A673 (cell line): ENCODE data around the gene RAB15. TPM values are rescaled to one million over a fixed set of nuclear protein-coding genes. Genes with fewer than 3 reads are reported as not detected.

Experiments
- BruUV-seq: library from RNA; stranded (reverse); fragments of 400-500 nt; replicated peaks from 2 replicates; lab custom pipeline; 2021; lab: Mats Ljungman, UMichigan
- CTCF ChIA-PET: fragments of 300-600 bp; sonication (Branson Sonifier 250); formaldehyde crosslinking; loops from one replicate; lab custom pipeline; 2022; ENCODE audit warnings: antibody characterized with exemption; lab: Charles Lee
- POLR2A ChIA-PET: fragments of 300-600 bp; sonication (Branson Sonifier 250); formaldehyde crosslinking; loops from one replicate; lab custom pipeline; 2022; ENCODE audit warnings: antibody characterized with exemption; ENCODE audit not compliant: low non-redundant PET; lab: Charles Lee
- DNase-seq: peaks from one replicate; pipeline ENCODE4 v3.0.0-alpha.2; 2015; ENCODE audit warnings: low spot score
- H3K27ac ChIP-seq: fragments of 200-600 bp; sonication (generic); 2 replicates; pipeline ENCODE4 v1.5.1; 2016; ENCODE audit warnings: mixed run types, low read depth, mild to moderate bottlenecking, mixed read lengths, antibody characterized with exemption, low read length; ENCODE audit not compliant: poor library complexity, severe bottlenecking
- H3K27me3 ChIP-seq: fragments of 200-600 bp; sonication (generic); replicated peaks from 2 replicates; pipeline ENCODE4 v1.6.1; 2017; ENCODE audit warnings: mixed run types, low read depth, mild to moderate bottlenecking, mixed read lengths, antibody characterized with exemption, low read length; ENCODE audit not compliant: insufficient read depth, poor library complexity
- H3K36me3 ChIP-seq: fragments of 200-600 bp; sonication (generic); 2 replicates; pipeline ENCODE4 v1.6.1; 2016; ENCODE audit warnings: mixed run types, mild to moderate bottlenecking, mixed read lengths, antibody characterized with exemption, low read length; ENCODE audit not compliant: insufficient read depth, poor library complexity, severe bottlenecking
- H3K4me1 ChIP-seq: fragments of 200-600 bp; sonication (generic); 2 replicates; pipeline ENCODE4 v1.6.1; 2017; ENCODE audit warnings: mixed run types, mild to moderate bottlenecking, mixed read lengths, antibody characterized with exemption, low read length; ENCODE audit not compliant: insufficient read depth, poor library complexity, severe bottlenecking
- H3K4me3 ChIP-seq: fragments of 200-600 bp; sonication (generic); 2 replicates; pipeline ENCODE4 v1.5.1; 2016; ENCODE audit warnings: low read depth, mixed run types, mild to moderate bottlenecking, mixed read lengths, low read length; ENCODE audit not compliant: poor library complexity, severe bottlenecking
- H3K9me3 ChIP-seq: fragments of 200-600 bp; sonication (generic); 2 replicates; pipeline ENCODE4 v1.6.1; 2016; ENCODE audit warnings: mixed run types, low read depth, mild to moderate bottlenecking, mixed read lengths, antibody characterized with exemption, low read length; ENCODE audit not compliant: poor library complexity, severe bottlenecking
- EZH2 ChIP-seq: fragments of 200-600 bp; sonication (generic); IDR thresholded peaks from 2 replicates; pipeline ENCODE4 v1.6.1; 2017; ENCODE audit warnings: borderline replicate concordance, low read depth, mild to moderate bottlenecking, mixed read lengths, antibody characterized with exemption, low read length; ENCODE audit not compliant: poor library complexity, severe bottlenecking
- intact Hi-C: fragments of 100-400 bp; cut with micrococcal nuclease; formaldehyde crosslinking; loops from one replicate; pipeline ENCODE4 v1.10.0; 2022; ENCODE audit not compliant: unreplicated experiment
- total RNA-seq: library from RNA; stranded (reverse); gene quantifications from 2 replicates; pipeline ENCODE4 v1.2.3, GENCODE V29; 2021
- TF ChIP-seq, protein P1 (sequence below): fragments of 300-800, 200-600 bp; sonication (generic); conservative IDR thresholded peaks from 2 replicates; pipeline ENCODE4 v1.5.1; 2017; ENCODE audit warnings: low read depth, mild to moderate bottlenecking, antibody characterized with exemption, low read length, moderate library complexity, mixed read lengths

The RAB15 gene
- total RNA-seq, 1 experiment from 2014 or later = 23.6 TPM

DNA sequence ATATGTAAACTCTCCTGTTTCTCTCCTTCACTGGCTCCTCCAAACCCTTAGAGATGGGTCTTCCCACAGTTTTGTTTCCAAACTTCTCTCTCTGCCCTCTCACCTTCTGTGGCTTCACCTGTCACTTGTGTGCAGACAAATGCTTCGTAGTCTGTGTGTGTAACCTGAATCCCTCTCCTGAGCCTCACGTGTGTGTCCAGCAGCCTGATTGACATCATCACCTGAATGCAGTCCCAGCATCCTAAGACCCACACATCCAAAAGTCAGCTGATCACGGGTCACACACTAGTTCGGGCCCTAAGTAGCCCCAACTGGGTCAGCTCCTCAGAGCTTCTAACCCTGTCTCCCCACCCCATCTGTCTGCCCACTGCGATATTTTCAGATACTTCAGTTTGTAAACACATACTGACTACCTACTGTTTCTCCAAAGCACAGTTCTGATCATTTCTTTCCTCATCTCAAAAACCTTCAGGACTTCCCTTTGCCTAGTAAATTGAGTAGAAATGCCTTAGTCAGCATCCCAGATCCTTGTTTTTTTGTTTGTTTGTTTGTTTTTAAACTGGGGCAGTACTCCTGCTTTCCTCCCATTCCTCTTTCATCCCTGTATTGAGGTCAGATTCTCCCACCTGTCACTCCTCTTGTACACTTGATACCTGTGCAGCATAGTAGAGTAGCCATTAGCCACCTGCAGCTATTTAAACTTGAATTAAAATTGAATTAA, 38.2 kb upstream of the RAB15 start:
- Histone ChIP-seq H3K4me1 (no peaks in the 10 kb centered on the region), H3K9me3 (no peaks in the 10 kb centered on the region), H3K36me3 (peaks cover 12% of the 10 kb centered on the region), H3K27me3 (no peaks in the 10 kb centered on the region), H3K4me3 (no peak overlapping the region), H3K27ac (no peak overlapping the region)
- ChIA-PET POLR2A (no interaction called here), CTCF (interaction anchor here (0.6 kb wide), 1 partner anchor 219 kb away, joined by 12 read pairs; no protein-coding TSS in a partner anchor)
- intact Hi-C loops = no loop called here
- no peak for DNase-seq
- no TSS peak for BruUV-seq
- TF ChIP-seq, protein P1, sequence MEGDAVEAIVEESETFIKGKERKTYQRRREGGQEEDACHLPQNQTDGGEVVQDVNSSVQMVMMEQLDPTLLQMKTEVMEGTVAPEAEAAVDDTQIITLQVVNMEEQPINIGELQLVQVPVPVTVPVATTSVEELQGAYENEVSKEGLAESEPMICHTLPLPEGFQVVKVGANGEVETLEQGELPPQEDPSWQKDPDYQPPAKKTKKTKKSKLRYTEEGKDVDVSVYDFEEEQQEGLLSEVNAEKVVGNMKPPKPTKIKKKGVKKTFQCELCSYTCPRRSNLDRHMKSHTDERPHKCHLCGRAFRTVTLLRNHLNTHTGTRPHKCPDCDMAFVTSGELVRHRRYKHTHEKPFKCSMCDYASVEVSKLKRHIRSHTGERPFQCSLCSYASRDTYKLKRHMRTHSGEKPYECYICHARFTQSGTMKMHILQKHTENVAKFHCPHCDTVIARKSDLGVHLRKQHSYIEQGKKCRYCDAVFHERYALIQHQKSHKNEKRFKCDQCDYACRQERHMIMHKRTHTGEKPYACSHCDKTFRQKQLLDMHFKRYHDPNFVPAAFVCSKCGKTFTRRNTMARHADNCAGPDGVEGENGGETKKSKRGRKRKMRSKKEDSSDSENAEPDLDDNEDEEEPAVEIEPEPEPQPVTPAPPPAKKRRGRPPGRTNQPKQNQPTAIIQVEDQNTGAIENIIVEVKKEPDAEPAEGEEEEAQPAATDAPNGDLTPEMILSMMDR = no peak

DNA sequence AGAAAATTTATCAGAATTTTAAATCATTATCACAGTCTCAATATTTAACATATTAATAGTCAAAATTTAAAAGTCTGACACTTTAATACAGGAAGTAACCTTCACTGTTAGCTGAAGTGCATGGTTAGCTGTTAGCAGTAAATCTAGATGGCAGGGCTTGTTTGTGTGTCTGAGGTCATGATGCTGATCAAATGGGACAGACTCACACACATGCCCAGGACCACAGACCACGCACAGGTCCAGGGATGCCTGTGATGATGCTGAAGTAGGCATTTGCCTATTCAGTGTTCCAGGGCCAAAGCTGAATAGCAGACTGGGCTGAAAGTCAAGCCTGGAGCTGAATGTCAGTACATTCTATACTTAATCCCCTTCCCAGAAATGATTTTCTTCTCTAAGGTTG, 35.1 kb upstream of the RAB15 start:
- no peak for DNase-seq
- intact Hi-C loops = no loop called here
- Histone ChIP-seq H3K36me3 (no peaks in the 10 kb centered on the region), H3K27ac (no peak overlapping the region), H3K4me3 (no peak overlapping the region), H3K9me3 (no peaks in the 10 kb centered on the region), H3K27me3 (no peaks in the 10 kb centered on the region), H3K4me1 (no peaks in the 10 kb centered on the region)
- no peak for TF ChIP-seq EZH2
- CTCF ChIA-PET = no interaction called here
- no TSS peak for BruUV-seq
- POLR2A ChIA-PET = no interaction called here

DNA sequence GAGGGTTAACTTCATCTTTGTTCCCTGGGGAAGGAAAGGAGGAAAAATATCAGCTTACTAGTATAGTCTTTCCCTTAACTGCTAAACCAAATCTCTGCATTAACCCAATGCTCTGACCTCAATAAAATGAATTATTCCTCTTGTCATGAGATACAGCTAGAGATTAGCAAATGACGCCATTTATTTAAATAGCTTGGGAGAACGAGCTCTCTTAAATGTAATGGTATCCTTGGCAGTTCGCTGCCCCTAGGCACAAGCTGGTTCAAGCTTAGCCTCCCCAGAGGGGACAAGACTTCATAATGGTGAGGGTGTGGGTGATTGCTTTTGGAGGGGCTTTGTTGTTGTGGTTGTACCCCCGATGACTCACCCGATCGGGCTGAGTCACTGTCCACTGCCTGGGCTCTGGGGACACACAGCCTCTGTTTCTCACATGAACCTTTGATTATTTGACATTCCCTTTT, 34.2 kb upstream of the RAB15 start:
- intact Hi-C loops = no loop called here
- Histone ChIP-seq H3K27ac (no peak overlapping the region), H3K4me1 (no peaks in the 10 kb centered on the region), H3K4me3 (no peak overlapping the region), H3K27me3 (no peaks in the 10 kb centered on the region), H3K9me3 (no peaks in the 10 kb centered on the region), H3K36me3 (no peaks in the 10 kb centered on the region)
- TF ChIP-seq, protein P1 = no peak
- no peak for TF ChIP-seq EZH2
- CTCF ChIA-PET = no interaction called here
- DNase-seq = no peak
- BruUV-seq = no TSS peak
- POLR2A ChIA-PET = no interaction called here

DNA sequence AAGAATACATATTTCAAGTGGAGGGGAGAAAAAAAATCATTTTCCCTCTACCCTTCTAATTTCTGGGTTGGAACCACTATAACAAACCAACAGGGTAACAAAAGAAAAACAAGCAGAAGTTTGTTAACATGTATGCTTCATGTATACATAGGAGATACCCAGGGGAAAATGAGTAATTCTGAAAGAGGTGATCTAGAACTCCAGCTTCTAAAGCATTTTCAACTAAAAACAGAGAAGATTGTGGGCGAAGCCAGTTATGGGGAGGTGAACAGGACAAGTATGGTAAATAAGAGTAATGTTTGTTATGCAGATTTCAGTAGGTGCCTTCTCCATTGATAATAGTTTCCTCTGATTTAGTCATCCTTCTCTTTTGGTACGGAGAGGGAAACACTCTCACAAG, 31.3 kb upstream of the RAB15 start:
- Histone ChIP-seq H3K9me3 (no peaks in the 10 kb centered on the region), H3K4me1 (no peaks in the 10 kb centered on the region), H3K27ac (no peak overlapping the region), H3K36me3 (no peaks in the 10 kb centered on the region), H3K27me3 (no peaks in the 10 kb centered on the region), H3K4me3 (no peak overlapping the region)
- intact Hi-C loops = no loop called here
- ChIA-PET CTCF (no interaction called here), POLR2A (no interaction called here)
- BruUV-seq = no TSS peak
- DNase-seq = no peak
- TF ChIP-seq, protein P1 = no peak
- no peak for TF ChIP-seq EZH2
